ENCODE data around the gene PCNX2.

The PCNX2 gene

GRCh38 chr1:233295237-233295974 is at the start of gene PCNX2:
Gene PCNX2, minus strand, starts transcription at chr1:233295725. Its CDS starts 247 bp downstream, at chr1:233295478.
- peak; percentile 57 for DNase-seq

GRCh38 chr1:233343262-233343661 is 47.7 kb upstream of the PCNX2 start:
- no peak for DNase-seq

GRCh38 chr1:233342086-233342485 is 46.6 kb upstream of the PCNX2 start:
- DNase-seq = no peak

- DNase-seq = no peak
Measured at GRCh38 chr1:233340966-233341516, 45.5 kb upstream of the PCNX2 start.

GRCh38 chr1:233340031-233340555 is 44.6 kb upstream of the PCNX2 start:
- DNase-seq = no peak

GRCh38 chr1:233338102-233338501 is 42.6 kb upstream of the PCNX2 start:
- no peak for DNase-seq

- DNase-seq = no peak
Measured at GRCh38 chr1:233337505-233337904, 42.0 kb upstream of the PCNX2 start.

- DNase-seq = no peak
Measured at GRCh38 chr1:233336554-233337456, 41.3 kb upstream of the PCNX2 start.

- no peak for DNase-seq
Measured at GRCh38 chr1:233334092-233334491, 38.6 kb upstream of the PCNX2 start.

- DNase-seq = no peak
Measured at GRCh38 chr1:233333086-233333485, 37.6 kb upstream of the PCNX2 start.

- no peak for DNase-seq
Measured at GRCh38 chr1:233331676-233332519, 36.4 kb upstream of the PCNX2 start.

- peak; percentile 22 for DNase-seq
Measured at GRCh38 chr1:233328142-233328921, 32.8 kb upstream of the PCNX2 start.

GRCh38 chr1:233327651-233328141 is 32.2 kb upstream of the PCNX2 start, which contains the start of gene MAP3K21:
Gene MAP3K21, plus strand, starts transcription at chr1:233327724. Its CDS starts 305 bp downstream, at chr1:233328029.
- DNase-seq = no peak

GRCh38 chr1:233326811-233327650 is 31.5 kb upstream of the PCNX2 start:
- DNase-seq = peak; percentile 89

- DNase-seq = no peak
Measured at GRCh38 chr1:233326319-233326718, 30.8 kb upstream of the PCNX2 start.

- no peak for DNase-seq
Measured at GRCh38 chr1:233323718-233324117, 28.2 kb upstream of the PCNX2 start.

- DNase-seq = no peak
Measured at GRCh38 chr1:233320023-233320422, 24.5 kb upstream of the PCNX2 start.

- no peak for DNase-seq
Measured at GRCh38 chr1:233319272-233319671, 23.7 kb upstream of the PCNX2 start.

- DNase-seq = no peak
Measured at GRCh38 chr1:233316473-233316872, 20.9 kb upstream of the PCNX2 start.

- no peak for DNase-seq
Measured at GRCh38 chr1:233315718-233316301, 20.3 kb upstream of the PCNX2 start.
